ENCODE data around the gene WDR53. TPM values are rescaled to one million over a fixed set of nuclear protein-coding genes. Genes with fewer than 3 reads are reported as not detected.

WDR53 gene
- total and polyA plus RNA-seq, 11 donors = 4.2 to 15.5 (median 8.4) TPM

DNA sequence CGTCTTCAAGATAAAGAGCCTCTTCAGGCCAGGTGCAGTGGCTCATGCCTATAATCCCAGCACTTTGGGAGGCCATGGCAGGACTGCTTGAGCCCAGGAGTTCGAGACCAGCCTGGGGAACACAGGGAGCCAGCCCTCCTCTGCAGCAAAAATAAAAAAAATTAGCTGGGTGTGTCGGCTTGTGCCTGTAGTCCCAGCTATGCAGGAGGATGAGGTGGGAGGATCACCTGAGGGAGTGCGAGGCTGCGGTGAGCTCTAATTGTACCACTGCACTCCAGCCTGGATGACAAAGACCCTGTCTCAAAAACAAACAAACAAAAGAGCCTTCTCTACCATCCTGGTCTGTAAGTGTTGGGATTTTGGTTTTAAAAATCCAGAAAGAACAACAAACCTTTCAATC, 11.1 kb downstream of the WDR53 start:
- Histone ChIP-seq H3K4me1 (peaks cover 0 to 6% (median 0%) of the 10 kb centered on the region in 12 donors), H3K9me3 (no peaks in the 10 kb centered on the region), H3K27me3 (no peaks in the 10 kb centered on the region), H3K36me3 (peaks cover 0 to 49% (median 26%) of the 10 kb centered on the region in 9 donors), H3K27ac (no peak overlapping the region), H3K4me3 (no peak overlapping the region)
- DNase-seq (no peak), ATAC-seq (no peak)
- WGBS, 4 donors = 93 to 96% (median 94%) methylated on average over 5 of the region's 5 CpGs
- intact Hi-C loops (cut with DNase I) = no loop called here
- TF ChIP-seq, protein P1, sequence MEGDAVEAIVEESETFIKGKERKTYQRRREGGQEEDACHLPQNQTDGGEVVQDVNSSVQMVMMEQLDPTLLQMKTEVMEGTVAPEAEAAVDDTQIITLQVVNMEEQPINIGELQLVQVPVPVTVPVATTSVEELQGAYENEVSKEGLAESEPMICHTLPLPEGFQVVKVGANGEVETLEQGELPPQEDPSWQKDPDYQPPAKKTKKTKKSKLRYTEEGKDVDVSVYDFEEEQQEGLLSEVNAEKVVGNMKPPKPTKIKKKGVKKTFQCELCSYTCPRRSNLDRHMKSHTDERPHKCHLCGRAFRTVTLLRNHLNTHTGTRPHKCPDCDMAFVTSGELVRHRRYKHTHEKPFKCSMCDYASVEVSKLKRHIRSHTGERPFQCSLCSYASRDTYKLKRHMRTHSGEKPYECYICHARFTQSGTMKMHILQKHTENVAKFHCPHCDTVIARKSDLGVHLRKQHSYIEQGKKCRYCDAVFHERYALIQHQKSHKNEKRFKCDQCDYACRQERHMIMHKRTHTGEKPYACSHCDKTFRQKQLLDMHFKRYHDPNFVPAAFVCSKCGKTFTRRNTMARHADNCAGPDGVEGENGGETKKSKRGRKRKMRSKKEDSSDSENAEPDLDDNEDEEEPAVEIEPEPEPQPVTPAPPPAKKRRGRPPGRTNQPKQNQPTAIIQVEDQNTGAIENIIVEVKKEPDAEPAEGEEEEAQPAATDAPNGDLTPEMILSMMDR (IDR thresholded peaks at IDR 0.05) = no peak
- TF ChIP-seq POLR2A (IDR thresholded peaks at IDR 0.05) = no peak

DNA sequence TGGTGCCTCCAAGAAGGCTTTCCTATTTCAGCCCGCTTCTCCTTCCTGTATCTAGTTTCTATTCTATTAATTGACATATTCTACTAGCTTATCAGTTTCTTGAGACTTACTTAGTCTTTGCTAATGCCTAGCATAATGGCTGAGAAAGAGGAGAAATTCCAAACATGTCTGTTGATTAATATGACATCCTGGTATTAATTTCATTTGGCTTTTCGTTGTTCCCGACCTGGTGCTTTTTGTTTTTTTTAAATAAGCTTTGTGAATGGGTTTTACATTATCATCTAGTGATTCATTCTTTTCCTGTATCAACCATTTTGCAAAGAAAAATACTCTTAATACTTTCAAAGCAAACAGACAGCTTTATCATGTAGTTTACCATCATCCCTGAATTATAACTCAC, 13.1 kb downstream of the WDR53 start:
- ATAC-seq = no peak
- H3K27ac ChIP-seq = no peak overlapping the region
- no peak for DNase-seq
- intact Hi-C loops (cut with DNase I) = no loop called here
- no peak overlapping the region for H3K4me3 ChIP-seq
- TF ChIP-seq, protein P1 (IDR thresholded peaks at IDR 0.05) = no peak
- TF ChIP-seq POLR2A (IDR thresholded peaks at IDR 0.05) = no peak
- no peaks in the 10 kb centered on the region for H3K27me3 ChIP-seq
- peaks cover 0 to 36% (median 14%) of the 10 kb centered on the region in 9 donors for H3K36me3 ChIP-seq
- WGBS, 4 donors = 85 to 91% (median 86%) methylated on average over 3 of the region's 3 CpGs
- peaks cover 0 to 6% (median 0%) of the 10 kb centered on the region in 12 donors for H3K4me1 ChIP-seq
- H3K9me3 ChIP-seq = no peaks in the 10 kb centered on the region

DNA sequence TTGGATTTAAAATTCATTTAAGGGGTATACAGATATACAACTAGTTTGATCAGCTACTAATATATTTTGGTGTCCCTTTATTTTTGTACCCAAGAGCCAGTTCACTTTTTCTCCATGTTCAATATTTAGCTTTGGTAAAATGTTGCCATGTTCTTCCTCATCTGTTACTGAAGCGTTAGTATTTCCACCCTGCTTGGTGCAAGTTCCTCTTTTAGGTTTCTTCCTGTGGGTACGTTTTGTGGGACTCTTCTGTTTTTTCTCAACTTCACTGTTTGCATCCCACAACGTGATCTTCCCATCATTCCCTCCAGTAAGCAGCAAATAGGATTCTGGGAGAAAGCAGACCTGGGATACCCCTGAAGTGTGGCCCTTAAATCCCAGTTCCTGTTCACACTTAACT, 14.1 kb downstream of the WDR53 start:
- Histone ChIP-seq H3K27me3 (no peaks in the 10 kb centered on the region), H3K36me3 (peaks cover 0 to 25% (median 12%) of the 10 kb centered on the region in 9 donors), H3K9me3 (no peaks in the 10 kb centered on the region), H3K4me3 (no peak overlapping the region), H3K27ac (peak overlapping the region in 1 of 12 donors; percentile 0), H3K4me1 (peaks cover 0 to 6% (median 0%) of the 10 kb centered on the region in 12 donors)
- TF ChIP-seq POLR2A (IDR thresholded peaks at IDR 0.05) = no peak
- TF ChIP-seq, protein P1 (IDR thresholded peaks at IDR 0.05) = no peak
- DNase-seq (no peak), ATAC-seq (no peak)
- intact Hi-C loops (cut with DNase I) = no loop called here
- 72 to 81% (median 76%) methylated on average over 3 of the region's 3 CpGs for WGBS, 4 donors

DNA sequence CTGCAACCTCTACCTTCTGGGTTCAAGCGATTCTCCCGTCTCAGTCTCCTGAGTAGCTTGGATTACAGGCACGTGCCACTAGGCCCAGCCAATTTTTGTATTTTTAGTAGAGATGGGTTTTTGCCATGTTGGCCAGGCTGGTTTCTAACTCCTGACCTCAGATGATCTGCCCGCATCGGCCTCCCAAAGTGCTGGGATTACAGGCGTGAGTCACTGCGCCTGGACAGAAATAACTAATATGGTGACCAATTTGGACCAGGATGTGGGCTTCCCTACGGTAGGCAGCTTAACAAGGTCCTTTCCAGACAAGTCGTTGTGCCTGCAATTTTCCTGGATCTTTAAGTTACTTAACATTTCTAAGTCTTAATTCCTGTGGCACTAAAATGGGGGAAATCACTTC, 14.8 kb downstream of the WDR53 start:
- no peak for TF ChIP-seq POLR2A (IDR thresholded peaks at IDR 0.05)
- TF ChIP-seq, protein P1 (IDR thresholded peaks at IDR 0.05) = no peak
- DNase-seq (no peak), ATAC-seq (no peak)
- intact Hi-C loops (cut with DNase I) = no loop called here
- H3K4me3 ChIP-seq = no peak overlapping the region
- H3K4me1 ChIP-seq = peaks cover 0 to 6% (median 0%) of the 10 kb centered on the region in 12 donors
- peaks cover 0 to 19% (median 9%) of the 10 kb centered on the region in 9 donors for H3K36me3 ChIP-seq
- peak overlapping the region in 1 of 12 donors; percentile 0 for H3K27ac ChIP-seq
- WGBS, 4 donors = 89 to 96% (median 91%) methylated on average over 9 of the region's 9 CpGs
- H3K9me3 ChIP-seq = no peaks in the 10 kb centered on the region
- no peaks in the 10 kb centered on the region for H3K27me3 ChIP-seq
